Thyroid gland (tissue), 4 donors: ENCODE results near the gene FCGBP.

Experiments used
- CTCF ChIP-seq, 6 experiments: fragments of 200-600 bp in 3 of 6; fragments of 450-650 bp in 3 of 6; sonication (generic) in 3 of 6; IDR thresholded peaks; one replicate each; pipeline ENCODE4 v1.5.1; 2016 to 2019; ENCODE audit warnings: antibody characterized with exemption in 6 of 6, mild to moderate bottlenecking in 2 of 6, inconsistent platforms in 1 of 6, moderate library complexity in 1 of 6
- POLR2A ChIP-seq, 2 donors: fragments of 450-650 bp; IDR thresholded peaks; one replicate each; pipeline ENCODE4 v1.6.1; 2017; ENCODE audit warnings: antibody characterized with exemption in 2 of 2, mild to moderate bottlenecking in 2 of 2, moderate library complexity in 1 of 2

GRCh38 chr19:39983695-39984300 is 49.4 kb upstream of the FCGBP start:
- TF ChIP-seq CTCF (IDR thresholded peaks at IDR 0.05) (no peak), POLR2A (IDR thresholded peaks at IDR 0.05) (no peak)
